HepG2 (cell line): Measurements from ENCODE around the gene BZW1. TPM values are rescaled to one million over a fixed set of nuclear protein-coding genes. Genes with fewer than 3 reads are reported as not detected.

ENCODE experiments used
- AGO2 ChIP-seq: fragments of 200-400 bp; formaldehyde crosslinking; optimal IDR thresholded peaks from 2 replicates; pipeline ENCODE3; 2017; ENCODE audit warnings: mild to moderate bottlenecking, low read depth, low read length, moderate library complexity
- ELF3 ChIP-seq: IDR thresholded peaks from 2 replicates; pipeline ENCODE4 v1.6.1; 2016; ENCODE audit warnings: missing genetic modification reagents, missing compliant biosample characterization
- KLF11 ChIP-seq: IDR thresholded peaks from 2 replicates; pipeline ENCODE4 v1.6.1; 2016; ENCODE audit warnings: missing compliant biosample characterization
- PCBP1 ChIP-seq: fragments of 200-400 bp; formaldehyde crosslinking; IDR thresholded peaks from 2 replicates; pipeline ENCODE4 v1.6.1; 2017; ENCODE audit warnings: mild to moderate bottlenecking, low read depth, low read length, borderline replicate concordance
- RXRB ChIP-seq: IDR thresholded peaks from 2 replicates; pipeline ENCODE4 v1.6.1; 2016; ENCODE audit warnings: borderline replicate concordance, missing genetic modification reagents, missing compliant biosample characterization
- SALL2 ChIP-seq: sonication (generic); formaldehyde crosslinking; IDR thresholded peaks from 2 replicates; pipeline ENCODE4 v1.8.1; 2023; ENCODE audit warnings: mild to moderate bottlenecking, missing genetic modification reagents, inconsistent platforms
- ZNF292 ChIP-seq: sonication (generic); formaldehyde crosslinking; IDR thresholded peaks from 2 replicates; pipeline ENCODE4 v1.8.1; 2022; ENCODE audit warnings: mild to moderate bottlenecking, low read depth, missing genetic modification reagents, borderline replicate concordance
- ZNF605 ChIP-seq: sonication (generic); formaldehyde crosslinking; IDR thresholded peaks from 2 replicates; pipeline ENCODE4 v1.8.0; 2022; ENCODE audit warnings: mild to moderate bottlenecking, missing genetic modification reagents
- polyA plus RNA-seq, 8 experiments: library from polyadenylated mRNA; depleted of rRNA in 3 of 8; stranded (reverse) in 7 of 8; unstranded in 1 of 8; fragments of >200 nt; fragmentation: Illumina TruSeq in 4 of 8; extraction: Trizol in 4 of 8; gene quantifications; 2 replicates each; pipeline versions ENCODE4 v1.2.1 to v1.2.3, GENCODE V29; 2011 to 2016; ENCODE audit warnings: low read depth in 4 of 8, missing spikeins in 1 of 8, mixed read lengths in 1 of 8; ENCODE audit not compliant: insufficient read depth in 1 of 8
- total RNA-seq, 5 experiments: library from RNA; depleted of rRNA; stranded (reverse); fragments of >200 nt; fragmentation: Illumina TruSeq; extraction: Trizol; gene quantifications; 2 replicates each; pipeline ENCODE4 v1.2.3, GENCODE V29; 2016; ENCODE audit warnings: low read depth in 1 of 5
- TF ChIP-seq, protein P1 (sequence below): sonication (generic); formaldehyde crosslinking; IDR thresholded peaks from 2 replicates; pipeline ENCODE4 v1.5.1; 2020; ENCODE audit warnings: missing genetic modification reagents, mild to moderate bottlenecking, borderline replicate concordance
- TF ChIP-seq, protein P2 (sequence below): sonication (generic); formaldehyde crosslinking; IDR thresholded peaks from 2 replicates; pipeline ENCODE4 v1.4.0; 2020; ENCODE audit warnings: missing genetic modification reagents; ENCODE audit errors: not compliant biosample characterization

The BZW1 gene
- total and polyA plus RNA-seq, 2 of the 13 experiments (the other 11 are each of a cell fraction or from before 2014, with no cell fraction given) = 106 to 384 TPM

DNA sequence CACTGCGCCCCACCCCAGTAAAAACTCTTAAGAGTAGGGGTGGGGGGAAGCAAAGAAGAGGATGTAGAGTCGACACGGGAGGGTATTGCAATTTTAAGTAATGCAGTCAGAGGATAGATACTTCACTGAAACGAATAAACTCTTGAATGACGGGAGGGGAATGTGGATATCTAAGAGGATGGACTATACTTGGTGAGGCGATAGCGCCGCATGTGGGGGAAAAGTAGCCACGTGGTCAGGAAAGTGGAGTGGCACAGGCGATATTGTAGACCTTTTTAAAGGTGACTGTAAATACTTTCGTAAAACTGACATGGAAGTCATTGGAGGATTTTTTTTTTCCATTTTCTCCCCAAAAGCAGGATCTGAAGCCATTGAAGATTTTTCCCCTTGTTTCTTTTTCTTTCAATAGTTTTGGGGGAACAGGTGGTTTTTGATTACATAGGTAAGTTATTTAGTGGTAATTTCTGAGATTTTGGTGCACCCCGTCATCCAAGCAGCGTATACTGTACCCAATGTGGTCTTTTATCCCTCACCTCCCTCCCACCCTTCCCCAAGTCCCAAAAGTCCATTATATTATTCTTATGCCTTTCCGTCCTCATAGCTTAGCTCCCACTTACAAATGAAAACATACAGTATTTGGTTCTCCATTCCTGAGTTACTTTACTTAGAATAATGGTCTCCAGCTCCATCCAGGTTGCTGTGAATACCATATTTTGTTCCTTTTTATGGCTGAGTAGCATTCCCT is 39.0 kb downstream of the BZW1 start (continued):
- no peak for TF ChIP-seq ZNF292 (CRISPR knock-in tag)
- TF ChIP-seq AGO2 = peak; percentile 58
- no peak for TF ChIP-seq KLF11 (CRISPR knock-in tag)
- TF ChIP-seq, protein P1, sequence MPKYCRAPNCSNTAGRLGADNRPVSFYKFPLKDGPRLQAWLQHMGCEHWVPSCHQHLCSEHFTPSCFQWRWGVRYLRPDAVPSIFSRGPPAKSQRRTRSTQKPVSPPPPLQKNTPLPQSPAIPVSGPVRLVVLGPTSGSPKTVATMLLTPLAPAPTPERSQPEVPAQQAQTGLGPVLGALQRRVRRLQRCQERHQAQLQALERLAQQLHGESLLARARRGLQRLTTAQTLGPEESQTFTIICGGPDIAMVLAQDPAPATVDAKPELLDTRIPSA (CRISPR knock-in tag) = no peak
- TF ChIP-seq ELF3 (CRISPR knock-in tag) = no peak
- no peak for TF ChIP-seq SALL2
- TF ChIP-seq, protein P2, sequence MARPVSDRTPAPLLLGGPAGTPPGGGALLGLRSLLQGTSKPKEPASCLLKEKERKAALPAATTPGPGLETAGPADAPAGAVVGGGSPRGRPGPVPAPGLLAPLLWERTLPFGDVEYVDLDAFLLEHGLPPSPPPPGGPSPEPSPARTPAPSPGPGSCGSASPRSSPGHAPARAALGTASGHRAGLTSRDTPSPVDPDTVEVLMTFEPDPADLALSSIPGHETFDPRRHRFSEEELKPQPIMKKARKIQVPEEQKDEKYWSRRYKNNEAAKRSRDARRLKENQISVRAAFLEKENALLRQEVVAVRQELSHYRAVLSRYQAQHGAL (CRISPR knock-in tag) = no peak
- TF ChIP-seq RXRB (CRISPR knock-in tag) = no peak
- no peak for TF ChIP-seq PCBP1
- TF ChIP-seq ZNF605 = no peak
